ENCODE data around the gene CLDN24. TPM values are rescaled to one million over a fixed set of nuclear protein-coding genes. Genes with fewer than 3 reads are reported as not detected.

Gene CLDN24
- total and polyA plus RNA-seq, 2 donors: not detected

DNA sequence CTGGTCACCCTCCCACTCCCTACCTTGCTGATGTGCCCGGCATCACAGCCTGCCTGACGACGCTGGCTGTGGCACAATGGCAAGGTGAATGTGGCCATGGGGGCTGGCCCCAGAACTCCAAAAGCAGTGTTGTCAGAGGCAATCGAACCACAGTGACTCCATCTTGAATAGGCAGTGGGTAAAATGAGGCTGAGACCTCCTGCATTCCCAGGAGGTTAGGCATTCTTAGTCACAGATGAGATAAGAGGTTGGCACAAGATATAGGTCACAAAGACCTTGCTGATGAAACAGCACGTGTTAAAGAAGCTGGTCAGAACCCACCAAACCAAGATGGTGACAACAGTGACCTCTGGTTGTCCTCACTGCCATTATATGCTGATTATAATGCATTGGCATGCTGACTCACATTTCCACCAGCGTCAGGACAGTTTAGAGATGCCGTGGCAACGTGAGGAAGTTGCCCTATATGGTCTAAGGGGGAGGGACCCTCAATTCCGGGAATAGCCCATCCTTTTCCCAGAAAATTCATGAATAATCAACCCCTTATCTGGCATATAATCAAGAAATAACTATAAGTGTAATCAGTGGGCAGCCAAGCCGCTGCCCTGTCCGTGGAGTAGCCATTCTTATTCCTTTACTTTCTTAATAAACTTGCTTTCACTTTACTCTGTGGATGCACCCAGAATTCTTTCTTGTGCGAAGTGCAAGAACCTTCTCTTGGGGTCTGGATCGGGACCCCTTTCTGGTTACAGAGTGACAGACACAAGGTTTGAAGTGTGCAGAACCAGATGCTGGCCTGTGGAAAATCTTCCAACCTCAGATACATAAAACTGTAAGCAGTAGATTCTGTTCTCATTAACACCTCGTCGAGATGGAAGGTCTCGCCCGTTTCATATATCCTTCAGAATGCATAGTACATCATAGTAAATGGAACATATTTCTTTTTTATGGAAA lies 26.8 kb upstream of the CLDN24 start:
- no peak for DNase-seq (ENCODE audit: low read depth in 6 of 9, low spot score in 9 of 9)
- H3K27me3 ChIP-seq (ENCODE audit: control insufficient read depth in 2 of 2, insufficient read depth in 1 of 2, low read length in 1 of 2): no peaks in the 10 kb centered on the region

DNA sequence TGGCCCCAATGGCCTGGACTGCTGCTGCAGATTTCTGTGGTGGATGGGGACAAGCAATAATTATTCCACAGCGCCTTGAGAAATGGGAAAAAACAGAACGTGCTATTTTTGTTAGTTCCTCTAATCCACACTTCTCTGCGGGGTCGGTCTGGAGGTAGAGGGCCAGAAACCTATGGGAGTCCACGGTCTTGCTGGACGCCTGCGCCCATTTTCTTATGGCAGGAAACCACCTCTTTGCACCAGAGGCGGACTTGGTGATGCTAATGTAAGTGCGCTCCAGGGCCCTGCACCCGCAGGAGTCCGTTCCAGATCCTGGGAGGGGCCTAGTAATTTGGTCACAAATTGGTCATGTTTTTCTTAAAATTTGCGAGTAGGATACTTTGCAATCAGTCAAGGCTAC lies 25.9 kb upstream of the CLDN24 start:
- WGBS: 73% methylated on average over 12 of the region's 12 CpGs
- Histone ChIP-seq H3K4me3 (ENCODE audit: low read length in 2 of 2) (no peak overlapping the region), H3K4me1 (ENCODE audit: control insufficient read depth in 2 of 2, insufficient read depth in 2 of 2, low read length in 2 of 2) (no peaks in the 10 kb centered on the region), H3K27me3 (ENCODE audit: control insufficient read depth in 2 of 2, insufficient read depth in 1 of 2, low read length in 1 of 2) (peaks cover 1 to 5% of the 10 kb centered on the region in 2 donors), H3K9me3 (ENCODE audit: control insufficient read depth in 2 of 2, insufficient read depth in 1 of 2, low read length in 1 of 2) (no peaks in the 10 kb centered on the region), H3K27ac (ENCODE audit: low read depth in 1 of 2, low read length in 1 of 2) (no peak overlapping the region), H3K36me3 (ENCODE audit: control insufficient read depth in 2 of 2, insufficient read depth in 2 of 2, low read length in 1 of 2) (no peaks in the 10 kb centered on the region)
- no peak for DNase-seq (ENCODE audit: low read depth in 6 of 9, low spot score in 9 of 9)

More for the DNA sequence above, 26.8 kb upstream of the CLDN24 start:
- H3K4me1 ChIP-seq (ENCODE audit: control insufficient read depth in 2 of 2, insufficient read depth in 2 of 2, low read length in 2 of 2): no peaks in the 10 kb centered on the region
- 81% methylated on average over 17 of the region's 17 CpGs for WGBS
- no peak overlapping the region for H3K27ac ChIP-seq (ENCODE audit: low read depth in 1 of 2, low read length in 1 of 2)
- H3K9me3 ChIP-seq (ENCODE audit: control insufficient read depth in 2 of 2, insufficient read depth in 1 of 2, low read length in 1 of 2): no peaks in the 10 kb centered on the region
- no peaks in the 10 kb centered on the region for H3K36me3 ChIP-seq (ENCODE audit: control insufficient read depth in 2 of 2, insufficient read depth in 2 of 2, low read length in 1 of 2)
- H3K4me3 ChIP-seq (ENCODE audit: low read length in 2 of 2): no peak overlapping the region

- Histone ChIP-seq H3K27me3 (ENCODE audit: control insufficient read depth in 2 of 2, insufficient read depth in 1 of 2, low read length in 1 of 2) (peaks cover 2 to 11% of the 10 kb centered on the region in 2 donors), H3K9me3 (ENCODE audit: control insufficient read depth in 2 of 2, insufficient read depth in 1 of 2, low read length in 1 of 2) (no peaks in the 10 kb centered on the region), H3K36me3 (ENCODE audit: control insufficient read depth in 2 of 2, insufficient read depth in 2 of 2, low read length in 1 of 2) (no peaks in the 10 kb centered on the region), H3K4me3 (ENCODE audit: low read length in 2 of 2) (no peak overlapping the region), H3K4me1 (ENCODE audit: control insufficient read depth in 2 of 2, insufficient read depth in 2 of 2, low read length in 2 of 2) (no peaks in the 10 kb centered on the region), H3K27ac (ENCODE audit: low read depth in 1 of 2, low read length in 1 of 2) (no peak overlapping the region)
- DNase-seq (ENCODE audit: low read depth in 6 of 9, low spot score in 9 of 9): no peak
- WGBS: 96% methylated on average over 4 of the region's 4 CpGs
Observed at GRCh38 chr4:183347566-183347965, 25.3 kb upstream of the CLDN24 start.

GRCh38 chr4:183347146-183347545 lies 24.9 kb upstream of the CLDN24 start:
- Histone ChIP-seq H3K4me1 (ENCODE audit: control insufficient read depth in 2 of 2, insufficient read depth in 2 of 2, low read length in 2 of 2) (no peaks in the 10 kb centered on the region), H3K9me3 (ENCODE audit: control insufficient read depth in 2 of 2, insufficient read depth in 1 of 2, low read length in 1 of 2) (no peaks in the 10 kb centered on the region), H3K4me3 (ENCODE audit: low read length in 2 of 2) (no peak overlapping the region), H3K27ac (ENCODE audit: low read depth in 1 of 2, low read length in 1 of 2) (no peak overlapping the region), H3K36me3 (ENCODE audit: control insufficient read depth in 2 of 2, insufficient read depth in 2 of 2, low read length in 1 of 2) (no peaks in the 10 kb centered on the region), H3K27me3 (ENCODE audit: control insufficient read depth in 2 of 2, insufficient read depth in 1 of 2, low read length in 1 of 2) (peaks cover 2 to 15% of the 10 kb centered on the region in 2 donors)
- 94% methylated on average over 8 of the region's 8 CpGs for WGBS
- DNase-seq (ENCODE audit: low read depth in 6 of 9, low spot score in 9 of 9): no peak

- H3K4me3 ChIP-seq (ENCODE audit: low read length in 2 of 2): no peak overlapping the region
- H3K9me3 ChIP-seq (ENCODE audit: control insufficient read depth in 2 of 2, insufficient read depth in 1 of 2, low read length in 1 of 2): no peaks in the 10 kb centered on the region
- 95% methylated on average over 4 of the region's 4 CpGs for WGBS
- H3K27ac ChIP-seq (ENCODE audit: low read depth in 1 of 2, low read length in 1 of 2): no peak overlapping the region
- no peak for DNase-seq (ENCODE audit: low read depth in 6 of 9, low spot score in 9 of 9)
- no peaks in the 10 kb centered on the region for H3K4me1 ChIP-seq (ENCODE audit: control insufficient read depth in 2 of 2, insufficient read depth in 2 of 2, low read length in 2 of 2)
- peaks cover 2 to 15% of the 10 kb centered on the region in 2 donors for H3K27me3 ChIP-seq (ENCODE audit: control insufficient read depth in 2 of 2, insufficient read depth in 1 of 2, low read length in 1 of 2)
- no peaks in the 10 kb centered on the region for H3K36me3 ChIP-seq (ENCODE audit: control insufficient read depth in 2 of 2, insufficient read depth in 2 of 2, low read length in 1 of 2)
Observed at GRCh38 chr4:183345261-183345660, 23.0 kb upstream of the CLDN24 start.

- Histone ChIP-seq H3K4me3 (ENCODE audit: low read length in 2 of 2) (no peak overlapping the region), H3K27ac (ENCODE audit: low read depth in 1 of 2, low read length in 1 of 2) (no peak overlapping the region), H3K36me3 (ENCODE audit: control insufficient read depth in 2 of 2, insufficient read depth in 2 of 2, low read length in 1 of 2) (no peaks in the 10 kb centered on the region), H3K27me3 (ENCODE audit: control insufficient read depth in 2 of 2, insufficient read depth in 1 of 2, low read length in 1 of 2) (peaks cover 2 to 15% of the 10 kb centered on the region in 2 donors), H3K4me1 (ENCODE audit: control insufficient read depth in 2 of 2, insufficient read depth in 2 of 2, low read length in 2 of 2) (no peaks in the 10 kb centered on the region), H3K9me3 (ENCODE audit: control insufficient read depth in 2 of 2, insufficient read depth in 1 of 2, low read length in 1 of 2) (no peaks in the 10 kb centered on the region)
- WGBS: 90% methylated on average over 15 of the region's 15 CpGs
- no peak for DNase-seq (ENCODE audit: low read depth in 6 of 9, low spot score in 9 of 9)
Observed at GRCh38 chr4:183344523-183345255, 22.5 kb upstream of the CLDN24 start.

DNA sequence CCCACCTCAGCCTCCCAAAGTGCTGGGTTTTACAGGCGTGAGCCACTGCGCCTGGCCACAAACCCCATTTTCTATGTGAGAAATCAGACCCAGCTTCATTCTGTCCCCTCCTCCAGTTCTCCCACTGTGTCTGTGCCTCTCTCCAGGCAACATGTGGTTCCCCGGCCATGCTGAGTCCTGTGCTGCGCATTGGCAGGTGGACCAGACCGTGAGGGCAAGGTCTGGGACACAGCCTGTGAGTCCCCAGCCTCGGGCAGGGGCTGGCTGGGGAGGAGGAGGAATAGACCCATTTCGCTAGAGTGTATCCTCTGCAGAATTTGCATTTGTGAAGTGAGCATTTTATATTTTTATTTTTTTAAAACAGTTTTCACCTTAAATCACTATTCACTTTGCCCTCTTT lies 21.5 kb upstream of the CLDN24 start:
- no peaks in the 10 kb centered on the region for H3K4me1 ChIP-seq (ENCODE audit: control insufficient read depth in 2 of 2, insufficient read depth in 2 of 2, low read length in 2 of 2)
- H3K4me3 ChIP-seq (ENCODE audit: low read length in 2 of 2): no peak overlapping the region
- H3K36me3 ChIP-seq (ENCODE audit: control insufficient read depth in 2 of 2, insufficient read depth in 2 of 2, low read length in 1 of 2): no peaks in the 10 kb centered on the region
- WGBS: 96% methylated on average over 7 of the region's 7 CpGs
- peaks cover 2 to 15% of the 10 kb centered on the region in 2 donors for H3K27me3 ChIP-seq (ENCODE audit: control insufficient read depth in 2 of 2, insufficient read depth in 1 of 2, low read length in 1 of 2)
- H3K27ac ChIP-seq (ENCODE audit: low read depth in 1 of 2, low read length in 1 of 2): no peak overlapping the region
- no peaks in the 10 kb centered on the region for H3K9me3 ChIP-seq (ENCODE audit: control insufficient read depth in 2 of 2, insufficient read depth in 1 of 2, low read length in 1 of 2)
- no peak for DNase-seq (ENCODE audit: low read depth in 6 of 9, low spot score in 9 of 9)

GRCh38 chr4:183342541-183343533 lies 20.6 kb upstream of the CLDN24 start:
- peaks cover 2 to 15% of the 10 kb centered on the region in 2 donors for H3K27me3 ChIP-seq (ENCODE audit: control insufficient read depth in 2 of 2, insufficient read depth in 1 of 2, low read length in 1 of 2)

More at GRCh38 chr4:183342541-183343533, 20.6 kb upstream of the CLDN24 start:
- no peaks in the 10 kb centered on the region for H3K9me3 ChIP-seq (ENCODE audit: control insufficient read depth in 2 of 2, insufficient read depth in 1 of 2, low read length in 1 of 2)
- no peak overlapping the region for H3K4me3 ChIP-seq (ENCODE audit: low read length in 2 of 2)
- no peaks in the 10 kb centered on the region for H3K4me1 ChIP-seq (ENCODE audit: control insufficient read depth in 2 of 2, insufficient read depth in 2 of 2, low read length in 2 of 2)
- WGBS: 26% methylated on average over 40 of the region's 40 CpGs
- no peaks in the 10 kb centered on the region for H3K36me3 ChIP-seq (ENCODE audit: control insufficient read depth in 2 of 2, insufficient read depth in 2 of 2, low read length in 1 of 2)
- peak in 1 of 9 donors; percentile 12 for DNase-seq (ENCODE audit: low read depth in 6 of 9, low spot score in 9 of 9)
- H3K27ac ChIP-seq (ENCODE audit: low read depth in 1 of 2, low read length in 1 of 2): no peak overlapping the region

Measured in thymus (tissue), 11 donors.